ENCODE data around the gene MGAT3.

Gene MGAT3

DNA sequence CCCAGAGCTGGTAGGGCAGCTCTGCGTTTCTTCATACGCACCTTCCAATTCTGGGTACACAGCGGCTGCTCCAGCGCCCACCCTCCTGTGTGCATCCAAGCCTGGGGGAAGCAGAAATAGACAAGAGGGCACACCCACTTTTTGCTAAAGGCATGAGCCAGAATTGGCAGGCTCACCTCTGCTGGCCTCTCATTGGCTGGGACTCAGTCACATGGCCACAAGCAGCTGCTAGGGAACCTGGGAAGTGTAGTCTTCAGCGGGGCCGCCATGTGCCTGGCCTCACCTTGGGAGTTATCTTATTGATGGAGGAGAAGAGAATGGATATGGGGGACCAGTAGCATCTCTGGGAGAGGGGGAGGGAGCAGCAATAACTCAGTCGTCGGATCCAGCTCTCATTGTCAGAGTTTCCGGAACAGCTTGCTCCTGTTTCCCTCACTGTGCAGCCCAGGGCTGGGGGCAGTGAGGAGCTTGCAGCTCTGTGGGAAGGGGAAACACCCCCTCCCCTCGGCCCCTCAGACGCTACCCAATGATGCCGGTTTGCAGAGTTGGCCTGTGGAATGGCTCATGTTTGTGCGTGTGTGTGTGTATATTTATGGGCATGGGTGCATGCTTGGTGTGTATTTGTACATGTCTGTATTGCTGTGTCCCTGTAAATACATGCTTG is 33.5 kb downstream of the MGAT3 start:
- no peak overlapping the region for H3K27ac ChIP-seq
- 0 out of 2 replicates have a peak overlapping the region, but pooled peaks have one; percentile 17 for H3K4me3 ChIP-seq
- peak; percentile 65 for DNase-seq (ENCODE audit: low read depth, low spot score)
- TF ChIP-seq POLR2AphosphoS5 (IDR thresholded peaks at IDR 0.05; ENCODE audit: borderline replicate concordance, low read depth, low read length) (no peak), EZH2 (IDR thresholded peaks at IDR 0.05) (no peak), FOXP2 (optimal IDR thresholded peaks at IDR 0.05; ENCODE audit: control extremely low read depth, extremely low read length, insufficient read depth) (no peak)
- H3K9me3 ChIP-seq (ENCODE audit: low read depth, low read length) = no peaks in the 10 kb centered on the region
- no peak overlapping the region for H3K9ac ChIP-seq (ENCODE audit: insufficient read length)
- no peaks in the 10 kb centered on the region for H3K36me3 ChIP-seq (ENCODE audit: insufficient read depth, low read length)

DNA sequence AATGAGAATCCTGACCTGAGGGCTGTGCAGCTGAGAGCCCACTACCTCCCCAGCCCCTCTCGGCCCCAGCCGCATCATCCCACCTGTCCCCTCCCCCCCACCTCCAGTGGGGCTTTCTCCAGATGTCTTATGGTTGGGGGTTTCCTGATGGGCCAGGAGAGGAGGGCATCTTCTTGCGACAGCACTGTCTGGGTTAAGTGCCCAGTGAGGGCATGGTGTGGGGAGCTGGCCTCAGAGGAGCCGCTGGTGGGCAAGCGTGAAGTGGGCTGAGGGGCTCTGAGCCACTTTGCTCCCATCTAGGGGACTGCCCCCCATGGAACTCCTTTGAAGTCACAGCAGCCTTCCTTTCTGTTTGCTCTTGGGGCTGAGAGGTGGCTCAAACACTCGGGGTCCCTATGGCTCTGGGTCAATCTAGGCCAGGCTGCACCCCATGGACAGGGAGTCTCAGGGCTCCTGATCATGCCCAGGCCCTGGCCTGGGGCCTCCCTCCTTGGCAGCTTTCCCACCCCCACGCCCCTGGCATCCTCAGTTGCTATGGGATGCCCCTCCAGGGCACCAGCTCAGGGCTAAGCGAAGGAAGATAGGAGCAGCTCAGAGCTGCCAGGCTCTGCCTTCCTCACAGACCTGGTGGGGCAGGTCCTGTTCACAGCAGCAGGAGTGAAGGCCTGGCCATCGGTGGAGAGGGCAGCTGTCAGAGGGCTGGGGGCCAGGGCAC is 34.3 kb downstream of the MGAT3 start:
- no peak overlapping the region for H3K27ac ChIP-seq
- no peak overlapping the region for H3K9ac ChIP-seq (ENCODE audit: insufficient read length)
- no peak for DNase-seq (ENCODE audit: low read depth, low spot score)
- H3K4me3 ChIP-seq = no peak overlapping the region
- H3K9me3 ChIP-seq (ENCODE audit: low read depth, low read length) = no peaks in the 10 kb centered on the region
- TF ChIP-seq POLR2AphosphoS5 (IDR thresholded peaks at IDR 0.05; ENCODE audit: borderline replicate concordance, low read depth, low read length) = no peak
- no peak for TF ChIP-seq FOXP2 (optimal IDR thresholded peaks at IDR 0.05; ENCODE audit: control extremely low read depth, extremely low read length, insufficient read depth)
- TF ChIP-seq EZH2 (IDR thresholded peaks at IDR 0.05) = no peak
- no peaks in the 10 kb centered on the region for H3K36me3 ChIP-seq (ENCODE audit: insufficient read depth, low read length)

DNA sequence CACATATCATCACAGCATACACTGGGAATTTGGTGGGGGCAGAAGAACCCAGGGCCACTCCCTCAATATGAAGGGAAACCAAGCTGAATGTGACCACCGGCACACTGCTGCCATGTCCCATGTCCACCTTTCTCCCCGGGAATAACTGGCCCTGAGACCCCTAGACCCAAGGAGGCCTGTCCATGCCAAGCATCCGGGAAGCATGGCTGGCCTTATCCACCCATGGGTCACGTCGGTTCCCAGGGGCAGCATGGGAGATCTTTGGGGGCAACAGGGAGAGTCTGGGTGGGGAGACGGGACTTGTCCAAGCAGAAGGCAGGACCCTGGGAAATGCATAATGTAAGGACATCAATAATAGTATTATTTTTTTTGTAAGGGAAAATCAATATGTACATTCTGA is 34.9 kb downstream of the MGAT3 start:
- Histone ChIP-seq H3K36me3 (ENCODE audit: insufficient read depth, low read length) (no peaks in the 10 kb centered on the region), H3K27ac (no peak overlapping the region), H3K9ac (ENCODE audit: insufficient read length) (no peak overlapping the region), H3K9me3 (ENCODE audit: low read depth, low read length) (no peaks in the 10 kb centered on the region), H3K4me3 (no peak overlapping the region)
- no peak for TF ChIP-seq POLR2AphosphoS5 (IDR thresholded peaks at IDR 0.05; ENCODE audit: borderline replicate concordance, low read depth, low read length)
- no peak for TF ChIP-seq EZH2 (IDR thresholded peaks at IDR 0.05)
- no peak for TF ChIP-seq FOXP2 (optimal IDR thresholded peaks at IDR 0.05; ENCODE audit: control extremely low read depth, extremely low read length, insufficient read depth)
- DNase-seq (ENCODE audit: low read depth, low spot score) = no peak

DNA sequence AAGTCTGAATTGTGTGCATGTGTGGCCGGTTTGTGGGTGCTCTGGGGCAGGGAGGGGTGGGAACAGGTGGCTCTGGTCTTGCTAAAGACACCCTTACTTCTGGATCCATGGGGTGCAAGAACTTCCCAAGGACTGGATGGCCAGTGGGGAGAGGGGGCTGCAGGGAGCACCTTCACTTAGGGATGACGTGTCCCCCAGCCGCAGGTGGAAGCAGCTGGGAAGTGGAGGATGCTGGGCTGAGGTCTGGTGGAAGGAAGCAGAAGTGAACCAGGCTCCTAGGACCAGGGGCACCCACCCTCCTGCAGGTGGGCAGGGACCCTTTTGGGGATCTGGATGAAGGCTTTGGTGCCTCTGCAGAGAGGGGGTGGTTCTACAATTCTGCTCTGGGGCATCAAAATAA is 35.4 kb downstream of the MGAT3 start:
- no peaks in the 10 kb centered on the region for H3K36me3 ChIP-seq (ENCODE audit: insufficient read depth, low read length)
- no peak overlapping the region for H3K27ac ChIP-seq
- TF ChIP-seq POLR2AphosphoS5 (IDR thresholded peaks at IDR 0.05; ENCODE audit: borderline replicate concordance, low read depth, low read length) (no peak), EZH2 (IDR thresholded peaks at IDR 0.05) (no peak), FOXP2 (optimal IDR thresholded peaks at IDR 0.05; ENCODE audit: control extremely low read depth, extremely low read length, insufficient read depth) (no peak)
- no peak for DNase-seq (ENCODE audit: low read depth, low spot score)
- no peak overlapping the region for H3K4me3 ChIP-seq
- H3K9me3 ChIP-seq (ENCODE audit: low read depth, low read length) = no peaks in the 10 kb centered on the region
- no peak overlapping the region for H3K9ac ChIP-seq (ENCODE audit: insufficient read length)

DNA sequence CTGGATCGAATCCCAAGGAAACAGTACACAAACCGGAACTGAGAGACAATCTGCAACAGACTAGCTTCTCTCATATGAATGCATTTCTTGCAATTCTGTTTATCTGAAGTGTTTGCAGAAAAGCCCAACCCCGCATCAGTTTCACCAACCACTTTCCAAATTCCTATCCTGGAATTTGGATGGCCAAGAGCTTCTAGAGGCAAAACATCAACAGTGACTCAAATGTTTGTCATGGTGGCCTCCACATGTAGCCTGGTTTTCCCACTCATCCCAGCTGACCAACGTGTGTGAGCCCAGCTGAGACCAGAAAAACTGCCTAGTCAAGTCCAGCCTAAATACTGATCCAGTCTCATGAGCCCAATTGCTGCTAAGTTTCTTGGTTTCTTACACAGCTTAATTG is 36.9 kb downstream of the MGAT3 start:
- Histone ChIP-seq H3K4me3 (no peak overlapping the region), H3K36me3 (ENCODE audit: insufficient read depth, low read length) (no peaks in the 10 kb centered on the region), H3K9me3 (ENCODE audit: low read depth, low read length) (no peaks in the 10 kb centered on the region), H3K9ac (ENCODE audit: insufficient read length) (no peak overlapping the region), H3K27ac (no peak overlapping the region)
- no peak for DNase-seq (ENCODE audit: low read depth, low spot score)
- no peak for TF ChIP-seq FOXP2 (optimal IDR thresholded peaks at IDR 0.05; ENCODE audit: control extremely low read depth, extremely low read length, insufficient read depth)
- TF ChIP-seq POLR2AphosphoS5 (IDR thresholded peaks at IDR 0.05; ENCODE audit: borderline replicate concordance, low read depth, low read length) = no peak
- TF ChIP-seq EZH2 (IDR thresholded peaks at IDR 0.05) = no peak

DNA sequence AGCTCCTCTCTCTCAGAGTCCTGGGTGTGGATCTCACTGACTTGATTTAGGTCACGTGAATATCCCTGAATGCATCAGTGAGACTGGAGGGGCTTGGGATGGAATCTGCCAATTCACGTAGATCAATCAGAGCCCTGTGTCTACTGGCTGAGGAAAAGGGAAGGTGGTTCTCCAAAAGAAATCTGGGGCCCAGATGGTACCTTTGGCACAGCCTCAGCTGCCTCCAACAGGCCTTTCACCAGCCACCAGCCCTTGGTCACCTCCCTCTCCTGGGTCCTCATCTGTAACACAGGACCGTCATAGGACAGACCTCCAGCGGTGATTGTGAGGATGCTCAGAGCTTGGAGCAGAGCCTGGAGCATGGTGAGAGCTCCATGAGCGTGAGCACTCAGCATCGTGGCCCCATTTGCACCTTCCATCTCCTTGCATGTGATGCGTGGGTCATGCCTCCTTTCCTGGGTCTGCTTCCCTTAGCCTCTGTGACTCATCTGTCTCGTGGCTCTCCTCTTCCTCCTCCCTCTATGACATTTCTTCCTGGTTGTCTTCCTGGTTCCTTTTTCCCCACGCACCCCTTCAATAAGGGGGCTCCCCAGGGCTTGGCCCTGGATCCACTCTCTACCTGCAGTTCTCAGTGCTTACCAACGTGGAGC is 37.8 kb downstream of the MGAT3 start:
- no peaks in the 10 kb centered on the region for H3K9me3 ChIP-seq (ENCODE audit: low read depth, low read length)
- no peaks in the 10 kb centered on the region for H3K36me3 ChIP-seq (ENCODE audit: insufficient read depth, low read length)
- no peak overlapping the region for H3K27ac ChIP-seq
- no peak overlapping the region for H3K4me3 ChIP-seq
- no peak overlapping the region for H3K9ac ChIP-seq (ENCODE audit: insufficient read length)
- no peak for DNase-seq (ENCODE audit: low read depth, low spot score)
- TF ChIP-seq FOXP2 (optimal IDR thresholded peaks at IDR 0.05; ENCODE audit: control extremely low read depth, extremely low read length, insufficient read depth) = no peak
- TF ChIP-seq POLR2AphosphoS5 (IDR thresholded peaks at IDR 0.05; ENCODE audit: borderline replicate concordance, low read depth, low read length) = no peak
- no peak for TF ChIP-seq EZH2 (IDR thresholded peaks at IDR 0.05)

DNA sequence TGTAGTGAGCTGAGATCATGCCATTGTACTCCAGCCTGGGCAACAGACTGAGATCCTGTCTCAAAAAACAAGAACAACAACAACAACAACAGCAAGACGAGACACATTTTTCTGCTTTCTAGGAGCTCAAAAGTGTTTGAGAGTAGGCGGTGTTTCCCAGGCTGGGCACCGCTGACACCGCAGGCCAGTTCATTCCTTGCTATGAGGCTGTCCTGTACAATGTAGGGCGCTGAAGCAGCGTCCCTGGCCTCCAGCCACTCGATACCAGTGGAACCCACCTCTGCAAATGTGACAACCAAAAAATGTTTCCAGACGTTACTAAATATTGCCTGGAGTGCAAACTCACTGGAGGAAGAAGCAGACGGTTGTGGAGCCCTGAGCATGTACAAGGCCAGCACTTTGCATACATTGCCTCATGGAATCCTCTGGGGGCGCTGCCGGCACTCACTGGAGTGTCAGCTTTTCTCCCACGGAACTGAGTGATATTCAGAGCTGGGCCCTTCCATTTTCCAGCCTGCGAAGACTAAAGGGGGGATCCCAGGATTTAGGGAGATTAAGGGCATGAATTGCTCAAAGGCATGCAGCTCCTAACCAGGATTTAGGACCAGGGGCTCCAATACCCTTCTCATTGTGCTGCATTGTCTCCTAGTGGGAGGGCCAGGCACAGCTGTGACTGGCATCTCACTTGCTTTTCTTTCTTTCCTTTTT is 39.5 kb downstream of the MGAT3 start:
- no peak overlapping the region for H3K4me3 ChIP-seq
- no peak overlapping the region for H3K9ac ChIP-seq (ENCODE audit: insufficient read length)
- no peaks in the 10 kb centered on the region for H3K9me3 ChIP-seq (ENCODE audit: low read depth, low read length)
- H3K36me3 ChIP-seq (ENCODE audit: insufficient read depth, low read length) = no peaks in the 10 kb centered on the region
- DNase-seq (ENCODE audit: low read depth, low spot score) = no peak
- H3K27ac ChIP-seq = peak overlapping the region; percentile 63
- no peak for TF ChIP-seq EZH2 (IDR thresholded peaks at IDR 0.05)
- no peak for TF ChIP-seq FOXP2 (optimal IDR thresholded peaks at IDR 0.05; ENCODE audit: control extremely low read depth, extremely low read length, insufficient read depth)
- no peak for TF ChIP-seq POLR2AphosphoS5 (IDR thresholded peaks at IDR 0.05; ENCODE audit: borderline replicate concordance, low read depth, low read length)

DNA sequence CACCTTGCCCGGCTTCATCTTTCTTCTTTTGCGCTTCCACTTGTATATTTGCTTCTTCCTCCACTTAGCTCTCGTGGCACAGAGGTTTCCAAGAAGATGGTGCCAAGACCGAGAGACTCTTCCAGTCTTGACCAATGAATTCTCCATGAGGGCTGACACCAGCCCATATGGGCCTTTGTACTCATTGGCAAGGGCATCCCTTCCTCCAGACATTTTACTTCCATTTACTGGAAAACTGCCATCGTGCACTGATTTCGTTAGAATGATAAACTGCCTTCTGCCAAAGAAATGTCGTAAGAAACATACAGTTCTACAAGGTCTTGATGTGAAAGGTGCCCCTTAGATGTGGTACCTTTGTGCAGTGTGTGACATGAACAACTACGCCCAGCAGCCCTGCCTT is 40.6 kb downstream of the MGAT3 start:
- no peak overlapping the region for H3K4me3 ChIP-seq
- H3K27ac ChIP-seq = no peak overlapping the region
- no peaks in the 10 kb centered on the region for H3K9me3 ChIP-seq (ENCODE audit: low read depth, low read length)
- TF ChIP-seq FOXP2 (optimal IDR thresholded peaks at IDR 0.05; ENCODE audit: control extremely low read depth, extremely low read length, insufficient read depth) (no peak), POLR2AphosphoS5 (IDR thresholded peaks at IDR 0.05; ENCODE audit: borderline replicate concordance, low read depth, low read length) (no peak), EZH2 (IDR thresholded peaks at IDR 0.05) (no peak)
- H3K9ac ChIP-seq (ENCODE audit: insufficient read length) = no peak overlapping the region
- H3K36me3 ChIP-seq (ENCODE audit: insufficient read depth, low read length) = no peaks in the 10 kb centered on the region
- no peak for DNase-seq (ENCODE audit: low read depth, low spot score)

Measured in SK-N-MC (cell line).